B cell (primary cell): ENCODE measurements around the gene TOMM6. TPM values are rescaled to one million over a fixed set of nuclear protein-coding genes. Genes with fewer than 3 reads are reported as not detected.

Experiments
- ATAC-seq: fragments of 200-7000 bp; cut with Tn5 transposase; one replicate; pipeline ENCODE4 v1.10.0; 2021; ENCODE audit warnings: low read depth, mild to moderate bottlenecking, moderate number of reproducible peaks, moderate library complexity
- CTCF ChIA-PET: fragments of 350-600 bp; sonication (Branson Sonifier 250); formaldehyde crosslinking; loops from one replicate; lab custom pipeline; 2021; ENCODE audit warnings: antibody characterized with exemption, inconsistent platforms; lab: Charles Lee
- POLR2A ChIA-PET: fragments of 350-600 bp; sonication (Branson Sonifier 250); formaldehyde crosslinking; loops from one replicate; lab custom pipeline; 2021; ENCODE audit warnings: antibody characterized with exemption; lab: Charles Lee
- DNase-seq: peaks from one replicate; pipeline ENCODE4 v3.0.0; 2013
- H2AFZ ChIP-seq: 2 replicates; pipeline ENCODE4 v1.6.1; 2012; ENCODE audit warnings: mild to moderate bottlenecking, low read depth, low read length; ENCODE audit not compliant: insufficient read depth, poor library complexity, severe bottlenecking
- H3K27ac ChIP-seq, 2 donors: 1 replicate in 1 of 2; 2 replicates in 1 of 2; pipeline ENCODE4 v1.5.1; 2012 to 2013; ENCODE audit warnings: low read length in 2 of 2, mild to moderate bottlenecking in 2 of 2, moderate library complexity in 1 of 2
- H3K27me3 ChIP-seq, 4 experiments: fragments of 200-600 bp in 1 of 4; sonication (generic) in 1 of 4; replicated peaks in 1 of 4; 1 replicate in 2 of 4; 2 replicates in 2 of 4; pipeline versions ENCODE4 v1.6.1 to v1.7.0; 2013 to 2016; ENCODE audit warnings: low read length in 3 of 4, mild to moderate bottlenecking in 2 of 4, mixed read lengths in 1 of 4, moderate library complexity in 1 of 4; ENCODE audit not compliant: insufficient read depth in 4 of 4, control insufficient read depth in 3 of 4; ENCODE audit errors: control extremely low read depth in 1 of 4
- H3K36me3 ChIP-seq, 2 experiments: replicated peaks in 1 of 2; 1 replicate in 1 of 2; 2 replicates in 1 of 2; pipeline versions ENCODE4 v1.6.1 to v1.7.1; 2013; ENCODE audit warnings: low read length in 1 of 2; ENCODE audit not compliant: insufficient read depth in 2 of 2, control insufficient read depth in 1 of 2; ENCODE audit errors: control extremely low read depth in 1 of 2, extremely low read depth in 1 of 2
- H3K4me1 ChIP-seq, 2 donors: fragments of 200-600 bp in 1 of 2; sonication (generic) in 1 of 2; 1 replicate in 1 of 2; 2 replicates in 1 of 2; pipeline versions ENCODE4 v1.5.1 to v1.6.1; 2013 to 2017; ENCODE audit warnings: low read length in 2 of 2; ENCODE audit not compliant: control insufficient read depth in 2 of 2, insufficient read depth in 2 of 2
- H3K4me2 ChIP-seq: replicated peaks from 2 replicates; pipeline ENCODE3; 2012; ENCODE audit warnings: mild to moderate bottlenecking, low read depth, low read length; ENCODE audit not compliant: poor library complexity, severe bottlenecking
- H3K4me3 ChIP-seq, 5 experiments: fragments of 200-600 bp in 1 of 5; sonication (generic) in 1 of 5; 1 replicate in 3 of 5; 2 replicates in 2 of 5; pipeline versions ENCODE4 v1.5.1 to v1.7.0; 2011 to 2016; ENCODE audit warnings: low read length in 4 of 5, mild to moderate bottlenecking in 4 of 5, low read depth in 2 of 5, control low read depth in 1 of 5, moderate library complexity in 1 of 5; ENCODE audit not compliant: insufficient read depth in 1 of 5; ENCODE audit errors: control extremely low read depth in 1 of 5, extremely low read depth in 1 of 5
- H3K79me2 ChIP-seq: fragments of 200-600 bp; sonication (generic); one replicate; pipeline ENCODE4 v1.6.0; 2016; ENCODE audit warnings: low read length; ENCODE audit not compliant: control insufficient read depth, insufficient read depth
- H3K9ac ChIP-seq: fragments of 200-600 bp; sonication (generic); 2 replicates; pipeline ENCODE4 v1.6.1; 2017; ENCODE audit warnings: mild to moderate bottlenecking, low read length, moderate library complexity
- H3K9me3 ChIP-seq, 3 donors: one replicate each; pipeline versions ENCODE4 v1.6.1 to v1.7.1; 2013; ENCODE audit warnings: low read length in 2 of 3; ENCODE audit not compliant: control insufficient read depth in 2 of 3, insufficient read depth in 1 of 3; ENCODE audit errors: control extremely low read depth in 1 of 3
- H4K20me1 ChIP-seq: 2 replicates; pipeline ENCODE4 v1.6.0; 2012; ENCODE audit warnings: mild to moderate bottlenecking, low read length; ENCODE audit not compliant: insufficient read depth, control insufficient read depth, poor library complexity, severe bottlenecking
- H3K27ac Mint-ChIP-seq: one replicate; pipeline ENCODE4 v1.8.0; 2021; ENCODE audit warnings: mixed read lengths
- H3K27me3 Mint-ChIP-seq: one replicate; pipeline ENCODE4 v1.8.0; 2021; ENCODE audit warnings: mixed read lengths
- H3K4me1 Mint-ChIP-seq: one replicate; pipeline ENCODE4 v1.8.0; 2021; ENCODE audit warnings: mixed read lengths
- H3K4me3 Mint-ChIP-seq: one replicate; pipeline ENCODE4 v1.8.0; 2021; ENCODE audit warnings: mixed read lengths
- H3K9me3 Mint-ChIP-seq: one replicate; pipeline ENCODE4 v1.8.0; 2022; ENCODE audit warnings: mixed read lengths; ENCODE audit not compliant: insufficient read depth
- EZH2 ChIP-seq: IDR thresholded peaks from 2 replicates; pipeline ENCODE4 v1.6.1; 2012; ENCODE audit warnings: borderline replicate concordance, low read depth, mild to moderate bottlenecking, moderate library complexity, low read length; ENCODE audit not compliant: insufficient read depth, poor library complexity, severe bottlenecking
- WGBS: methylation state at CpG from one replicate; pipeline ENCODE4 v1.1.5; 2013; ENCODE audit warnings: missing lambda C conversion rate; ENCODE audit not compliant: insufficient coverage; 5-methylcytosine and 5-hydroxymethylcytosine counted together
- intact Hi-C: fragments of 100-400 bp; cut with micrococcal nuclease; formaldehyde crosslinking; loops from one replicate; pipeline ENCODE4 v1.10.0; 2022
- polyA plus RNA-seq: library from polyadenylated mRNA; depleted of rRNA; stranded (reverse); fragments of >200 nt; gene quantifications from 2 replicates; pipeline ENCODE4 v1.2.3, GENCODE V29; 2012
- total RNA-seq, 2 donors: library from RNA; stranded (reverse); fragments of 120-200 nt in 1 of 2; gene quantifications; 1 replicate in 1 of 2; 2 replicates in 1 of 2; pipeline versions ENCODE4 v1.2.3 to v1.2.4, GENCODE V29; 2013 to 2022
- TF ChIP-seq, protein P1 (sequence below): fragments of 200-600 bp; IDR thresholded peaks from one replicate; pipeline ENCODE4 v1.8.0; 2022; ENCODE audit warnings: antibody characterized with exemption, mild to moderate bottlenecking

TOMM6 gene
- total and polyA plus RNA-seq, 2 donors (not counting 1 experiment from before 2014, with no cell fraction given): 117 to 239 TPM

- ChIA-PET POLR2A (no interaction called here), CTCF (no interaction called here)
- Mint-ChIP-seq H3K9me3 (no peaks in the 10 kb centered on the region), H3K27me3 (no peaks in the 10 kb centered on the region), H3K4me1 (no peaks in the 10 kb centered on the region), H3K4me3 (no peak overlapping the region), H3K27ac (no peak overlapping the region)
- Histone ChIP-seq H3K9ac (no peak overlapping the region), H3K4me2 (no peak overlapping the region), H4K20me1 (no peaks in the 10 kb centered on the region), H3K36me3 (no peaks in the 10 kb centered on the region), H2AFZ (no peak overlapping the region), H3K4me3 (no peak overlapping the region), H3K4me1 (no peaks in the 10 kb centered on the region), H3K79me2 (no peaks in the 10 kb centered on the region), H3K9me3 (no peaks in the 10 kb centered on the region), H3K27ac (no peak overlapping the region), H3K27me3 (no peaks in the 10 kb centered on the region)
- DNase-seq (no peak), ATAC-seq (no peak)
- TF ChIP-seq EZH2: no peak
- TF ChIP-seq, protein P1, sequence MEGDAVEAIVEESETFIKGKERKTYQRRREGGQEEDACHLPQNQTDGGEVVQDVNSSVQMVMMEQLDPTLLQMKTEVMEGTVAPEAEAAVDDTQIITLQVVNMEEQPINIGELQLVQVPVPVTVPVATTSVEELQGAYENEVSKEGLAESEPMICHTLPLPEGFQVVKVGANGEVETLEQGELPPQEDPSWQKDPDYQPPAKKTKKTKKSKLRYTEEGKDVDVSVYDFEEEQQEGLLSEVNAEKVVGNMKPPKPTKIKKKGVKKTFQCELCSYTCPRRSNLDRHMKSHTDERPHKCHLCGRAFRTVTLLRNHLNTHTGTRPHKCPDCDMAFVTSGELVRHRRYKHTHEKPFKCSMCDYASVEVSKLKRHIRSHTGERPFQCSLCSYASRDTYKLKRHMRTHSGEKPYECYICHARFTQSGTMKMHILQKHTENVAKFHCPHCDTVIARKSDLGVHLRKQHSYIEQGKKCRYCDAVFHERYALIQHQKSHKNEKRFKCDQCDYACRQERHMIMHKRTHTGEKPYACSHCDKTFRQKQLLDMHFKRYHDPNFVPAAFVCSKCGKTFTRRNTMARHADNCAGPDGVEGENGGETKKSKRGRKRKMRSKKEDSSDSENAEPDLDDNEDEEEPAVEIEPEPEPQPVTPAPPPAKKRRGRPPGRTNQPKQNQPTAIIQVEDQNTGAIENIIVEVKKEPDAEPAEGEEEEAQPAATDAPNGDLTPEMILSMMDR: no peak
- intact Hi-C loops: no loop called here
- WGBS: 100% methylated on average over 2 of the region's 2 CpGs
Observed at GRCh38 chr6:41813469-41813868, 26.0 kb downstream of the TOMM6 start.

DNA sequence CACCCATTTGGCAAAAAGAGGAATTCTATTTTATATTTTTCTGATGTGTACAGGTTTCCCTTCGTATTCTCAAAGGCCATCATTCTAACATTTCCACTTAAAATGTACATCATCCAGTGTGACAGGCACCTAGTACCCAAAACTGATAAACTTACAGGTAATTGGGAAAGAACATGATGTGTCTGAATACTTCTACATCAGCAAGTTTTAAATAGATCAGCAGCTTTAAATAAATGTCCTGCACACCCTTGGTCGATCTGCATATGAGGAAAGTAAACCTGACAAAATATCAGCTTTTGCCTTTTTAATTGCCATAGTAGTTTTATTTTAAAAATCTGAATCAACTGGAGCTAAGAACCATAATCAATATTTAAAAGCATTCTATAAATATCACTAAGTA is 26.5 kb downstream of the TOMM6 start:
- ATAC-seq: no peak
- Mint-ChIP-seq H3K4me1 (no peaks in the 10 kb centered on the region), H3K9me3 (no peaks in the 10 kb centered on the region), H3K27ac (no peak overlapping the region), H3K27me3 (no peaks in the 10 kb centered on the region), H3K4me3 (no peak overlapping the region)
- no peak overlapping the region for H3K4me2 ChIP-seq
- no peak overlapping the region for H3K9ac ChIP-seq
- H3K27me3 ChIP-seq: no peaks in the 10 kb centered on the region
- ChIA-PET CTCF (interaction anchor here (1.5 kb wide), 1 partner anchor 27 kb away, joined by 3 read pairs; the partner anchor contains the start of gene TOMM6), POLR2A (no interaction called here)
- no peak overlapping the region for H3K4me3 ChIP-seq
- DNase-seq: no peak
- TF ChIP-seq, protein P1: no peak
- no peak for TF ChIP-seq EZH2
- no peaks in the 10 kb centered on the region for H3K36me3 ChIP-seq
- no CpG with 5 or more reads among the region's 2 CpGs for WGBS
- H2AFZ ChIP-seq: no peak overlapping the region
- H3K27ac ChIP-seq: no peak overlapping the region
- H3K79me2 ChIP-seq: no peaks in the 10 kb centered on the region
- no peaks in the 10 kb centered on the region for H3K4me1 ChIP-seq
- intact Hi-C loops: no loop called here
- no peaks in the 10 kb centered on the region for H4K20me1 ChIP-seq
- H3K9me3 ChIP-seq: no peaks in the 10 kb centered on the region
